Ovary (tissue), 9 donors: ENCODE results near the gene SLC25A27. TPM values are rescaled to one million over a fixed set of nuclear protein-coding genes. Genes with fewer than 3 reads are reported as not detected.

Experiments
- DNase-seq, 5 donors: peaks; one replicate each; pipeline ENCODE4 v3.0.0-alpha.2; 2019 to 2020
- H3K27ac ChIP-seq, 2 donors: fragments of 200-600 bp; one replicate each; pipeline versions ENCODE4 v1.5.1 to v1.8.0; 2019 to 2022
- H3K27me3 ChIP-seq: fragments of 200-600 bp; one replicate; pipeline ENCODE4 v1.8.0; 2022
- H3K36me3 ChIP-seq: fragments of 200-600 bp; sonication (generic); one replicate; pipeline ENCODE4 v1.5.1; 2019
- H3K4me1 ChIP-seq: one replicate; pipeline ENCODE4 v1.8.1; 2013; ENCODE audit warnings: mild to moderate bottlenecking, moderate library complexity; ENCODE audit not compliant: insufficient read depth
- H3K4me3 ChIP-seq: fragments of 200-600 bp; sonication (generic); one replicate; pipeline ENCODE4 v1.5.1; 2017
- H3K9me3 ChIP-seq, 2 donors: fragments of 200-600 bp in 1 of 2; sonication (generic) in 1 of 2; one replicate each; pipeline versions ENCODE4 v1.5.1 to v1.8.1; 2013 to 2019; ENCODE audit warnings: mild to moderate bottlenecking in 1 of 2, moderate library complexity in 1 of 2
- EP300 ChIP-seq: sonication (generic); formaldehyde crosslinking; IDR thresholded peaks from one replicate; pipeline ENCODE4 v1.6.1; 2017; ENCODE audit warnings: antibody characterized with exemption
- POLR2A ChIP-seq: fragments of 450-650 bp; IDR thresholded peaks from one replicate; pipeline ENCODE4 v1.6.1; 2017; ENCODE audit warnings: antibody characterized with exemption, mild to moderate bottlenecking, moderate library complexity
- WGBS, 3 donors: extraction: QIAGEN DNeasy Blood & Tissue Kit in 1 of 3; methylation state at CpG; one replicate each; pipeline versions ENCODE4 v1.1.5 to v1.1.7; 2013 to 2017; 5-methylcytosine and 5-hydroxymethylcytosine counted together
- intact Hi-C, 4 donors: fragments of 100-400 bp; cut with DNase I; formaldehyde crosslinking; loops; one replicate each; pipeline versions ENCODE4 v1.11.0 to v1.15.1; 2022 to 2023
- polyA plus RNA-seq, 2 donors: library from polyadenylated mRNA; stranded (reverse); fragments of 200-250 nt in 1 of 2; fragments of 350-450 nt in 1 of 2; fragmentation: Illumina TruSeq in 1 of 2; extraction: RNeasy Lipid Tissue Mini Kit (QIAGEN cat#74804) in 1 of 2; gene quantifications; one replicate each; pipeline ENCODE4 v1.2.3, GENCODE V29; 2013 to 2014
- total RNA-seq, 7 donors: library from RNA; depleted of rRNA in 2 of 7; stranded (reverse); fragments of >200 nt in 2 of 7; fragmentation: NEBNext Ultra II Directional in 3 of 7; extraction: Animal tissue kit (Norgen Biotek cat#: 25700) in 3 of 7; gene quantifications; one replicate each; pipeline versions ENCODE4 v1.1.0 to v1.2.4, GENCODE V29; 2016 to 2023
- TF ChIP-seq, protein P1 (sequence below), 3 donors: fragments of 450-650 bp in 2 of 3; fragments of 200-600 bp in 1 of 3; IDR thresholded peaks; one replicate each; pipeline versions ENCODE4 v1.5.1 to v1.8.0; 2016 to 2022; ENCODE audit warnings: antibody characterized with exemption in 3 of 3, mild to moderate bottlenecking in 1 of 3
- donor health status: DM: no; HTN: no; CAD: no; lungs with moderate emphysema.
- donor health status: DM: no; HTN: no; CAD: no.
- donor health status: Bipolar disorder and iron deficiency.
- donor health status: DM: yes; HTN: yes; CAD: no.
- donor health status: DM: no; HTN: no; CAD: no.
- donor health status: DM: yes; HTN: yes; CAD: no.

SLC25A27 gene
- total and polyA plus RNA-seq, 9 donors: 21.0 to 56.9 (median 37.0) TPM

- no peak for TF ChIP-seq EP300
- TF ChIP-seq, protein P1, sequence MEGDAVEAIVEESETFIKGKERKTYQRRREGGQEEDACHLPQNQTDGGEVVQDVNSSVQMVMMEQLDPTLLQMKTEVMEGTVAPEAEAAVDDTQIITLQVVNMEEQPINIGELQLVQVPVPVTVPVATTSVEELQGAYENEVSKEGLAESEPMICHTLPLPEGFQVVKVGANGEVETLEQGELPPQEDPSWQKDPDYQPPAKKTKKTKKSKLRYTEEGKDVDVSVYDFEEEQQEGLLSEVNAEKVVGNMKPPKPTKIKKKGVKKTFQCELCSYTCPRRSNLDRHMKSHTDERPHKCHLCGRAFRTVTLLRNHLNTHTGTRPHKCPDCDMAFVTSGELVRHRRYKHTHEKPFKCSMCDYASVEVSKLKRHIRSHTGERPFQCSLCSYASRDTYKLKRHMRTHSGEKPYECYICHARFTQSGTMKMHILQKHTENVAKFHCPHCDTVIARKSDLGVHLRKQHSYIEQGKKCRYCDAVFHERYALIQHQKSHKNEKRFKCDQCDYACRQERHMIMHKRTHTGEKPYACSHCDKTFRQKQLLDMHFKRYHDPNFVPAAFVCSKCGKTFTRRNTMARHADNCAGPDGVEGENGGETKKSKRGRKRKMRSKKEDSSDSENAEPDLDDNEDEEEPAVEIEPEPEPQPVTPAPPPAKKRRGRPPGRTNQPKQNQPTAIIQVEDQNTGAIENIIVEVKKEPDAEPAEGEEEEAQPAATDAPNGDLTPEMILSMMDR (IDR thresholded peaks at IDR 0.05): no peak
- TF ChIP-seq POLR2A: no peak
- no peaks in the 10 kb centered on the region for H3K4me1 ChIP-seq
- H3K36me3 ChIP-seq: no peaks in the 10 kb centered on the region
- no peaks in the 10 kb centered on the region for H3K27me3 ChIP-seq
- WGBS, 3 donors: 81 to 90% (median 85%) methylated on average over 1 of the region's 1 CpG
- no peaks in the 10 kb centered on the region for H3K9me3 ChIP-seq
- intact Hi-C loops: no loop called here
- no peak overlapping the region for H3K27ac ChIP-seq
- H3K4me3 ChIP-seq: no peak overlapping the region
- no peak for DNase-seq
Measured at GRCh38 chr6:46699970-46700369, 47.2 kb downstream of the SLC25A27 start.

DNA sequence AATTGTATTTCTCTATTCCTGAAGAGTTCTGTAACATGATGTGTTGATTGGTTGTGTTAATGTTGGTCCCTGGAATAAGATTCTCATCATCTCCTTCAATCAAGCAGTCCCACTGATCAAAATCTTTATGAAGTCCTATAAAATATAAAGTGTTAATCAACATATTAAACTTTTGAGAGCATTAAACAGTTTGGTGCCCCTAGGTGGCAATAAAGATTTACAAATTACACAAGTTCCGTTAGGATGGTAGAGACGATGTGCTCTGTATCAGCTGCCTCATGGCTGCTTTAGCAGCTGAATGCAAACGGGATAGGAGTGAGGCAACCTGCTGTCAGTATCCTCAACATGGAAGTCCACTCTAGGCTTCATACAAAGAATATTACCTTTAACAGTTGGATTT lies 51.8 kb downstream of the SLC25A27 start:
- TF ChIP-seq EP300 (no peak), POLR2A (no peak)
- TF ChIP-seq, protein P1 (IDR thresholded peaks at IDR 0.05): no peak
- intact Hi-C loops: no loop called here
- no peaks in the 10 kb centered on the region for H3K27me3 ChIP-seq
- H3K36me3 ChIP-seq: no peaks in the 10 kb centered on the region
- no peak overlapping the region for H3K4me3 ChIP-seq
- 2 to 5% (median 3%) methylated on average over 3 of the region's 3 CpGs for WGBS, 3 donors
- DNase-seq: no peak
- H3K9me3 ChIP-seq: no peaks in the 10 kb centered on the region
- H3K4me1 ChIP-seq: no peaks in the 10 kb centered on the region
- no peak overlapping the region for H3K27ac ChIP-seq

- Histone ChIP-seq H3K36me3 (no peaks in the 10 kb centered on the region), H3K4me1 (no peaks in the 10 kb centered on the region), H3K27me3 (no peaks in the 10 kb centered on the region), H3K27ac (no peak overlapping the region), H3K9me3 (no peaks in the 10 kb centered on the region), H3K4me3 (no peak overlapping the region)
- no peak for DNase-seq
- TF ChIP-seq EP300: no peak
- TF ChIP-seq, protein P1 (IDR thresholded peaks at IDR 0.05): no peak
- no peak for TF ChIP-seq POLR2A
- 83 to 94% (median 85%) methylated on average over 2 of the region's 2 CpGs for WGBS, 3 donors
- intact Hi-C loops: no loop called here
Measured at GRCh38 chr6:46706464-46706863, 53.7 kb downstream of the SLC25A27 start.

- 91 to 97% (median 96%) methylated on average over 1 of the region's 1 CpG for WGBS, 3 donors
- H3K4me3 ChIP-seq: no peak overlapping the region
- no peaks in the 10 kb centered on the region for H3K9me3 ChIP-seq
- TF ChIP-seq, protein P1 (IDR thresholded peaks at IDR 0.05): no peak
- TF ChIP-seq POLR2A (no peak), EP300 (no peak)
- H3K36me3 ChIP-seq: no peaks in the 10 kb centered on the region
- H3K27me3 ChIP-seq: no peaks in the 10 kb centered on the region
- H3K27ac ChIP-seq: no peak overlapping the region
- no peak for DNase-seq
- intact Hi-C loops: no loop called here
- no peaks in the 10 kb centered on the region for H3K4me1 ChIP-seq
Measured at GRCh38 chr6:46711491-46711890, 58.7 kb downstream of the SLC25A27 start.

DNA sequence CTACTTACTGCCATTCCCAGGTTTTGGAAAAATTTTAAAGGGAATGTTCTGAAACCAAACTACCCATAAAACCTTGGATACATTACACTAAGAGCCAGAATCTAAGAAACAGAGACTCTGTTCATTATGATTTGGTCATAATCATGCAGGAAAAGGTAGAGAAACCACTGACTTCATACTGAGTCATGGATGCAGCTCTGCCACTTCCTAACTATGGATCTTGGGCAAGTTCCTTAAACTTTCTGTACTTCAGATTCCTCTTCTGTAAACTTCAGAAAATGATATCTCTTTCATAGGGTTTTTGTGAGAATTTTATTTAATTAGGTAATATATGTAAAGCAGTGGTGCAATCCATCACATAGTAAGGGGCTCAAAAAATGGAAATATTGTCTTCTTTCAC lies 62.4 kb downstream of the SLC25A27 start:
- intact Hi-C loops: no loop called here
- no peak for TF ChIP-seq EP300
- TF ChIP-seq, protein P1 (IDR thresholded peaks at IDR 0.05): no peak
- TF ChIP-seq POLR2A: no peak
- no peaks in the 10 kb centered on the region for H3K27me3 ChIP-seq

More for the DNA sequence above, 62.4 kb downstream of the SLC25A27 start:
- H3K36me3 ChIP-seq: no peaks in the 10 kb centered on the region
- H3K9me3 ChIP-seq: no peaks in the 10 kb centered on the region
- H3K27ac ChIP-seq: no peak overlapping the region
- H3K4me3 ChIP-seq: no peak overlapping the region
- no peaks in the 10 kb centered on the region for H3K4me1 ChIP-seq
- no peak for DNase-seq
